IPS DF 6.9 (cell line): Measurements from ENCODE around the gene MACROD2.

ENCODE experiments used
- DNase-seq: peaks from one replicate; pipeline ENCODE4 v3.0.0-alpha.2; 2013; ENCODE audit warnings: low read depth, low spot score
- H3K27ac ChIP-seq: one replicate; pipeline ENCODE4 v1.5.1; 2013; ENCODE audit warnings: low read length, control low read depth
- H3K27me3 ChIP-seq: 2 replicates; pipeline ENCODE4 v1.6.1; 2013; ENCODE audit warnings: mild to moderate bottlenecking, low read length; ENCODE audit not compliant: control insufficient read depth, insufficient read depth
- H3K36me3 ChIP-seq: 2 replicates; pipeline ENCODE4 v1.6.1; 2013; ENCODE audit warnings: low read length; ENCODE audit not compliant: control insufficient read depth, insufficient read depth
- H3K4me1 ChIP-seq: 2 replicates; pipeline ENCODE4 v1.6.1; 2013; ENCODE audit warnings: low read length; ENCODE audit not compliant: control insufficient read depth, insufficient read depth
- H3K4me3 ChIP-seq: 2 replicates; pipeline ENCODE4 v1.5.1; 2013; ENCODE audit warnings: mild to moderate bottlenecking, low read length
- H3K9me3 ChIP-seq: 2 replicates; pipeline ENCODE4 v1.6.1; 2013; ENCODE audit warnings: low read length, inconsistent platforms; ENCODE audit not compliant: control insufficient read depth, insufficient read depth
- WGBS: extraction: QIAGEN DNeasy Blood & Tissue Kit; methylation state at CpG from one replicate; pipeline ENCODE4 v1.1.7; 2013; ENCODE audit warnings: mixed read lengths, missing lambda C conversion rate; ENCODE audit not compliant: insufficient read length, insufficient coverage; 5-methylcytosine and 5-hydroxymethylcytosine counted together

Gene MACROD2

GRCh38 chr20:14582855-14583254, 587.5 kb downstream of the MACROD2 start:
- no peaks in the 10 kb centered on the region for H3K9me3 ChIP-seq
- WGBS: no CpG with 5 or more reads among the region's 3 CpGs
- DNase-seq: no peak
- H3K27me3 ChIP-seq: no peaks in the 10 kb centered on the region
- H3K4me3 ChIP-seq: no peak overlapping the region
- H3K27ac ChIP-seq: no peak overlapping the region
- no peaks in the 10 kb centered on the region for H3K36me3 ChIP-seq
- H3K4me1 ChIP-seq: no peaks in the 10 kb centered on the region

DNA sequence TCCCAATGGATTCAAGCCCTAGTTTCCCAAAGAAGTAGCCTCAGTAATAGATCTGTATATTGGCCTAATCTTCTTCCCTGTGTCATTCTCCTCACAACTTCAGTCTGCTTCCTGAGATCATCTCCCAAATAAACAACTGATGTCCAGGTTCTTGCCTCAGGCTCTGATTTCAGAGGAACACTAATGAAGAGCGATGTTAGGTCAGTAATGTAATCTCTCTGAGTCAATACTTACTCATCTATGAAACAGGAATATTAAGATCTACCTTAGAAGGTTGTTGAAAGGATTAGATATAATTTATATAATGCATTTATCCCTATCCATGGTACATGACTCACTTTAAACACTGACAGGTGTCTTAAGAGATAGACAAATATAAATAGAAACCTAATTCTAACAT, 588.1 kb downstream of the MACROD2 start:
- Histone ChIP-seq H3K9me3 (no peaks in the 10 kb centered on the region), H3K36me3 (no peaks in the 10 kb centered on the region), H3K27ac (no peak overlapping the region), H3K27me3 (no peaks in the 10 kb centered on the region), H3K4me1 (no peaks in the 10 kb centered on the region), H3K4me3 (no peak overlapping the region)
- DNase-seq: no peak
- no CpG with 5 or more reads among the region's 1 CpG for WGBS

DNA sequence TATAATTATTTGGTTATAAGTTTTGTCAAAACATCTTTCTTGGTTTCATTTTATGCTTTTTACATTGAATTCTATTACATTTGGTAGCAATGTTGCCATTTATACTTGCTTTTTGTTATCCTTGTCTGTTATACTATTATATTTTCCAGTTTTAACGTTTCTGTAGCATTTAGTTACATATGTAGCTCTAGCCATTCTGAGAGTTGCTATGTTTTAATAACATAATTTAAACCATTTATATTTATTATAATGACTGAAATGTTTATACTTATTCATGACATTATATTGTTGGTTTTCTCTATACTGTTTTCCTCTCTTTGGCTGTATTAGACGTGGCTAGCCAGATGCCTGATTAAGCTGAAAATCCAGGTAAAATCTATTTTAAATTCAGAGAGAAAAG, 594.1 kb downstream of the MACROD2 start:
- no CpG with 5 or more reads among the region's 2 CpGs for WGBS
- H3K4me3 ChIP-seq: no peak overlapping the region
- no peaks in the 10 kb centered on the region for H3K27me3 ChIP-seq
- no peak for DNase-seq
- H3K9me3 ChIP-seq: no peaks in the 10 kb centered on the region
- no peak overlapping the region for H3K27ac ChIP-seq
- H3K4me1 ChIP-seq: no peaks in the 10 kb centered on the region
- H3K36me3 ChIP-seq: no peaks in the 10 kb centered on the region

GRCh38 chr20:14595051-14595450, 599.7 kb downstream of the MACROD2 start:
- no peak for DNase-seq
- Histone ChIP-seq H3K27ac (no peak overlapping the region), H3K4me1 (no peaks in the 10 kb centered on the region), H3K27me3 (no peaks in the 10 kb centered on the region), H3K9me3 (no peaks in the 10 kb centered on the region), H3K4me3 (no peak overlapping the region), H3K36me3 (no peaks in the 10 kb centered on the region)
- no CpG with 5 or more reads among the region's 8 CpGs for WGBS

DNA sequence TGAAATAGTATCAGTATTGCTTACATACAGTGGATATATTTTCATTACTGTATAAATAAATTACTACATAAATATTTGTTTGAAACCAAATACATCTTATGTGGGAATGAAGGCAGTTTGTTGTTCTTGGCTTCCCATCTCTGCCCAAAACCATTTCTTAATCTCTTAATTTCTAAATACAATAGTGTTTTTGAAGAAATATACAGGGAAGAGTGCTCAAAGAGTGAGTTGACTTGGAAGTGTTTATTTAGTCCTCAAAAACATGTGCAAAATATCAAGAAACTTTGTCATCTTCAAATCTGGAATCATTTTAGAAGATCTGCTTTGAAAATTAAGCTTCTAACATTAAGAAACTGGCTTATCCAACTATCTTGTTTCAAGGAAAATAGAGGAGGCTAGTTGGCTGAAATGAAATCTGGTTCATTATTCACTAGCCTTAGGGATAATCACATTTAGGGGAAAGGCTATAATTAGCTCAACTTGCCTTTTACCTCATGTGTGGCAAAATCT, 601.9 kb downstream of the MACROD2 start:
- Histone ChIP-seq H3K27ac (no peak overlapping the region), H3K27me3 (no peaks in the 10 kb centered on the region), H3K9me3 (no peaks in the 10 kb centered on the region), H3K4me1 (no peaks in the 10 kb centered on the region), H3K4me3 (no peak overlapping the region), H3K36me3 (no peaks in the 10 kb centered on the region)
- DNase-seq: no peak

GRCh38 chr20:14599613-14600012, 604.3 kb downstream of the MACROD2 start:
- no peak for DNase-seq
- Histone ChIP-seq H3K4me1 (no peaks in the 10 kb centered on the region), H3K9me3 (no peaks in the 10 kb centered on the region), H3K27me3 (no peaks in the 10 kb centered on the region), H3K4me3 (no peak overlapping the region), H3K36me3 (no peaks in the 10 kb centered on the region), H3K27ac (no peak overlapping the region)
- WGBS: no CpG with 5 or more reads among the region's 3 CpGs

GRCh38 chr20:14600527-14600926, 605.2 kb downstream of the MACROD2 start:
- no CpG with 5 or more reads among the region's 2 CpGs for WGBS
- no peak overlapping the region for H3K4me3 ChIP-seq
- no peak overlapping the region for H3K27ac ChIP-seq
- no peaks in the 10 kb centered on the region for H3K4me1 ChIP-seq
- no peaks in the 10 kb centered on the region for H3K27me3 ChIP-seq
- H3K9me3 ChIP-seq: no peaks in the 10 kb centered on the region
- H3K36me3 ChIP-seq: no peaks in the 10 kb centered on the region
- DNase-seq: no peak

DNA sequence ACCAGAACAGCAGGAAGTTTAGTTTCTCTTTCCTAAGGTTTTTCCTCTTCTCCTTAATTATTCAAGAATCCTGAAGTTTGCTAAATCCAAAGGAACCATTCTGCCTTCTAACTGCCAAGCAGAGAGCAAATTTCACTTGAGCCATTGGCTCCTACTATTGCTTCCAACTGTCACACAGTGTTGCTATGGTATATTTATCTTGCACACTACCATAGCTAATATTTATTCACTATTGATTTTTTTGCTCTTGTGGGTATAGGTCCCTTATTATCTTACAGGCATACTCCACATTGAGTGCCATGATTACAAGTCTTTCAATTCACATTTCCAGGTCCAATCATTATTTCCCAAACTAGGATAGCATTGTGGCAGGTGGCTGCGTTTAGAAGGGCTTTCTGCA, 608.8 kb downstream of the MACROD2 start:
- H3K4me1 ChIP-seq: no peaks in the 10 kb centered on the region
- WGBS: no CpG with 5 or more reads among the region's 1 CpG
- no peak for DNase-seq
- no peak overlapping the region for H3K4me3 ChIP-seq
- no peak overlapping the region for H3K27ac ChIP-seq
- H3K36me3 ChIP-seq: no peaks in the 10 kb centered on the region
- no peaks in the 10 kb centered on the region for H3K9me3 ChIP-seq
- H3K27me3 ChIP-seq: no peaks in the 10 kb centered on the region

DNA sequence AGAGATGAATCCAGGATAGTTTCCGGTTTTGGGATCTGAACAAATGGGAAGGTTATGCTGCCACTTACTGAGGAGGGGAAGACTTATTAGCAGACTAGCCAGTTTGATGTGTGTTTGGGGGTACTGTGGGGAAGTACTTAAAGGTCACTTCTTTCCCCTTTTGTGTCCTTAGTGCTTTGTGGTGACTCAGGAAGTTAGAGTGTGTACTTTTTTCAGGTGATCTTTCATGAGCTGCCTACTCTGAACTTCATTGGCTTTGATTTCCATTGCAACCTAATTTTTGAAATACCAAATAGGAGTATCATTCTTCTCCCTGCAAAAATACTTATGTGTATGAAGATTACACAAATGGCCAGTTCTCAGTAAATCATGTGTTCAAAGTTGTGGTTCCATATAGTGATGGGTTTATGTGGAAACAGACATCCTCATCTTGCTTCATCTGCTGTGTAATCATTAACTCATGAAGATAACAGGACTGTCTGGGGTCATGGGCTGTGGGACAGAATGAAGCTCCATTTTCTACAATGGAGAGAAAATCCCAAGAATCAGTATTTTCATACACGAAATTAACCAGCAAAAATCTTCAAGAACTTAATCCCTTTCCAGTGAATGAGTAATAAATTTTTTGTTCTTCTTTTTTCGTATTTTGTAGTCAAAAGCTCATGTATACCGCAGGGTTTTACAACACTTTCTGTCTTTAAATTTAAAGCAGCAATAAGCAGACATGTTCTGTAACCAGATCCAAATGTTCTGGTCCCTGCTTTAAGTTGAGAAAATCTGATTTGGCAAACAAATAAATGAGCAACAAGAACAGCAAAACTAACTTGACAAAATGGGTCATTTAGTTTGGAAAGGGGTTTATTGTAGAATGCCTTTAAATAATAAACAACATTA, 614.3 kb downstream of the MACROD2 start:
- H3K4me3 ChIP-seq: no peak overlapping the region
- no peaks in the 10 kb centered on the region for H3K9me3 ChIP-seq
- no peak for DNase-seq
- H3K36me3 ChIP-seq: no peaks in the 10 kb centered on the region
- no peak overlapping the region for H3K27ac ChIP-seq
- no peaks in the 10 kb centered on the region for H3K27me3 ChIP-seq
- no CpG with 5 or more reads among the region's 4 CpGs for WGBS
- no peaks in the 10 kb centered on the region for H3K4me1 ChIP-seq

GRCh38 chr20:14611479-14611878, 616.2 kb downstream of the MACROD2 start:
- WGBS: no CpG with 5 or more reads among the region's 2 CpGs
- Histone ChIP-seq H3K27me3 (no peaks in the 10 kb centered on the region), H3K4me3 (no peak overlapping the region), H3K4me1 (no peaks in the 10 kb centered on the region), H3K27ac (no peak overlapping the region), H3K9me3 (no peaks in the 10 kb centered on the region), H3K36me3 (no peaks in the 10 kb centered on the region)
- no peak for DNase-seq

DNA sequence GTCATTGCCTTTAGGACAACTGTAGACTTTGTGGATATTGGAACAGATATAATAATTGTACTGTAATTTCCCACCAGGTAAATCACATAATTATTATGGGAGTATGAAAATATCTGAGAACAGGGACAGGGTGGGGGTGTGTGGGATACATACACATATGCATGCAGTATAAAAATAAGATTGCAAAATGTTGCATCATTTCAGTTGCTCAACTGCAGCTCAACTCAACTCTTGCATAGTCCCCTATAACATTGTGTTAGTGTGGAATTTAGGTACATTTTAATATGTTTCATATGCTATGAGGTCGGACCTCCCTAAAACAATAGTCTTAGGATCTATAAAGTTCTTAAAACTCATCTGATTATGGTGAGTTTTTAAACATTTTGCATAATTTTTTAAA, 617.1 kb downstream of the MACROD2 start:
- H3K4me1 ChIP-seq: no peaks in the 10 kb centered on the region
- no peak overlapping the region for H3K4me3 ChIP-seq
- no peak for DNase-seq
- WGBS: no CpG with 5 or more reads among the region's 1 CpG
- no peak overlapping the region for H3K27ac ChIP-seq
- no peaks in the 10 kb centered on the region for H3K27me3 ChIP-seq
- H3K9me3 ChIP-seq: no peaks in the 10 kb centered on the region
- no peaks in the 10 kb centered on the region for H3K36me3 ChIP-seq
